Measurements from ENCODE around the gene CFAP73. TPM values are rescaled to one million over a fixed set of nuclear protein-coding genes. Genes with fewer than 3 reads are reported as not detected.

CFAP73 gene
- polyA plus RNA-seq, 4 donors = 0.19 to 0.44 TPM; not detected in 2

DNA sequence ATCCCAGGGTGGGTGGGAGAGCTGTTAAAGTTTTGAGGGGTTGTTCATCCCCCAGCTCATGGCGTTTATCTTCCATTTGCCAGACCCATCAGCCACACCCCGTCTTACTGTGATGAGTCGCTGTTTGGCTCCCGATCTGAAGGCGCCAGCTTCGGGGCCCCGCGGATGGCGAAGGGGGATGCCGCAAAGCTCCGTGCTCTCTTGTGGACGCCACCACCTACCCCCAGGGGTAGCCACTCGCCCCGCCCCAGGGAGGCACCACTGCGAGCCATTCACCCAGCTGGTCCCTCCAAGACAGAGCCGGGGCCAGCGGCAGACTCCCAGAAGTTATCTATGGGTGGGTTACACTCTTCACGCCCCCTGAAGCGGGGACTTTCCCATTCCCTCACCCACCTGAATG lies 41.7 kb downstream of the CFAP73 start:
- no peak for FAIRE-seq
- Histone ChIP-seq H3K27me3 (ENCODE audit: control insufficient read depth in 3 of 3, insufficient read depth in 3 of 3, low read length in 3 of 3) (no peaks in the 10 kb centered on the region), H3K4me3 (ENCODE audit: low read depth in 1 of 3, low read length in 3 of 3) (no peak overlapping the region), H3K27ac (ENCODE audit: low read depth in 1 of 3, low read length in 2 of 3) (no peak overlapping the region), H3K36me3 (ENCODE audit: control insufficient read depth in 3 of 3, insufficient read depth in 2 of 3, low read depth in 1 of 3, low read length in 3 of 3) (peaks cover 4 to 32% (median 10%) of the 10 kb centered on the region in 3 donors), H3K9me3 (ENCODE audit: control insufficient read depth in 2 of 2, insufficient read depth in 1 of 2, low read depth in 1 of 2, low read length in 1 of 2) (no peaks in the 10 kb centered on the region), H3K4me1 (ENCODE audit: control insufficient read depth in 3 of 3, insufficient read depth in 2 of 3, low read depth in 1 of 3, low read length in 2 of 3) (peaks cover 0 to 10% (median 0%) of the 10 kb centered on the region in 3 donors)
- no peak for DNase-seq
- 91 to 97% (median 92%) methylated on average over 19 of the region's 19 CpGs for WGBS, 3 donors

DNA sequence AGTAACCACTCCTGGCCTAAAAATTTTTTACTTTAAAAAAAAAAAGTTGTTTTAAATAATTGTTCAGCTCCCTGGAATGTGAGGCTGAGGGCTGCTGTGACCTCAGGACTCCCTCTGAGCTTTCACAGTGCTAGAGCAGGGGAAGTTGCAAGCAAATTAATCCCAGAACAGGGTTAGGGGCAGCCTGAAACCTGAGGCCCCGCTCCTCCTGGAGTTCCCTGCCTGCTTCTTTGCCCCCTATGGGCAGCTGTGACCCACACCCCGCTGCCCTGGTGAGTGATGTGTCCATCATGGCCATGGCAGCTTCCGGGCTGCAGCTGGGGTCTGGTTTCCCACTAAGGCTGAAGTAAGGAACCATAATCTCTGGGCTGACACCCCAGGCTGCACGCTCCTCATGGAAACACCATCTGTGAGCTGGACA lies 45.5 kb downstream of the CFAP73 start:
- H3K4me1 ChIP-seq (ENCODE audit: control insufficient read depth in 3 of 3, insufficient read depth in 2 of 3, low read depth in 1 of 3, low read length in 2 of 3) = no peaks in the 10 kb centered on the region

DNA sequence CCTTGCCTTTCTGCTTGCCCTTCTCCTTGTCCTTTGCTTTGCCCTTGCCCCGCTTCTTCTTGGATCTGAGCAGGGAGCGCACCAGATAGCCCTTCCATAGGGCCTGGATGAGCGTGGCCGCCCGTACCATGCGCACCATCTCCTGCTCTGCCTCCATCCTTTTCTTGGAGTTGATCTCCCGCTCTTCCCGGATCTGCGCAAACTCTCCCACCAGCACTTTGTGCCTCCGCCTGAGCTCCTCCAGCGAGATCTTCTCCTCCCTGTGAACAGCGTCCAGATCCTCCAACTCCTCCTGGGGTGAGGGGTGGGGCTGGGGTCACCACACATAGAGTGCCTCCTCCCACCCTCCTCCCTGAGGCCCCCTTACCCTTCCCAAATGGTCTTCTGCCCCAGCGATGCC lies 46.1 kb downstream of the CFAP73 start:
- Histone ChIP-seq H3K9me3 (ENCODE audit: control insufficient read depth in 2 of 2, insufficient read depth in 1 of 2, low read depth in 1 of 2, low read length in 1 of 2) (no peaks in the 10 kb centered on the region), H3K27me3 (ENCODE audit: control insufficient read depth in 3 of 3, insufficient read depth in 3 of 3, low read length in 3 of 3) (no peaks in the 10 kb centered on the region), H3K4me3 (ENCODE audit: low read depth in 1 of 3, low read length in 3 of 3) (no peak overlapping the region), H3K4me1 (ENCODE audit: control insufficient read depth in 3 of 3, insufficient read depth in 2 of 3, low read depth in 1 of 3, low read length in 2 of 3) (no peaks in the 10 kb centered on the region), H3K27ac (ENCODE audit: low read depth in 1 of 3, low read length in 2 of 3) (no peak overlapping the region), H3K36me3 (ENCODE audit: control insufficient read depth in 3 of 3, insufficient read depth in 2 of 3, low read depth in 1 of 3, low read length in 3 of 3) (peaks cover 0 to 22% (median 10%) of the 10 kb centered on the region in 3 donors)
- FAIRE-seq (no peak), DNase-seq (no peak)
- 94 to 96% (median 95%) methylated on average over 13 of the region's 13 CpGs for WGBS, 3 donors

More for the DNA sequence above, 45.5 kb downstream of the CFAP73 start:
- no peaks in the 10 kb centered on the region for H3K9me3 ChIP-seq (ENCODE audit: control insufficient read depth in 2 of 2, insufficient read depth in 1 of 2, low read depth in 1 of 2, low read length in 1 of 2)
- DNase-seq = no peak
- H3K27ac ChIP-seq (ENCODE audit: low read depth in 1 of 3, low read length in 2 of 3) = no peak overlapping the region
- WGBS, 3 donors = 81 to 95% (median 85%) methylated on average over 4 of the region's 4 CpGs
- FAIRE-seq = no peak
- H3K4me3 ChIP-seq (ENCODE audit: low read depth in 1 of 3, low read length in 3 of 3) = no peak overlapping the region
- peaks cover 2 to 23% (median 10%) of the 10 kb centered on the region in 3 donors for H3K36me3 ChIP-seq (ENCODE audit: control insufficient read depth in 3 of 3, insufficient read depth in 2 of 3, low read depth in 1 of 3, low read length in 3 of 3)
- H3K27me3 ChIP-seq (ENCODE audit: control insufficient read depth in 3 of 3, insufficient read depth in 3 of 3, low read length in 3 of 3) = no peaks in the 10 kb centered on the region

DNA sequence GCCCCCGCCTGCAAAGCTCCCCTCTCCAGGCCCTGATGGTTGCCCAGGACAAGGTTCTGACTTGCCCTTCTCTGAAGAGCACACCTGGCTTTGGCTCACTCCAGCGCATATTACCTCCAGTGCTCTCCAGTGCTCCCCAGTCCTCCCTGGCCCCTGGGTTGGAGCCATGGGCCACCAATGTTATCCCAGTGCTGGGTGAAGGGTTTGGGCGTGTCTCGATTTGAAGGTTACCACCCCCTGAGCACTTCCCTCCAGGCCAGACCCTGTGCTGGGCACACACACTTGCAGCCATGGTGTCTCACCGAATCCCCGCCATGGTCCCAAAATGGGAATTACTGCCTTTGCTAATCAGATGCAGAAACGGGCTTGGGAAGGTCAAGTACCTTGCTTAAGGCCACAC lies 47.1 kb downstream of the CFAP73 start:
- WGBS, 3 donors = 72 to 78% (median 78%) methylated on average over 7 of the region's 7 CpGs
- DNase-seq = no peak
- H3K9me3 ChIP-seq (ENCODE audit: control insufficient read depth in 2 of 2, insufficient read depth in 1 of 2, low read depth in 1 of 2, low read length in 1 of 2) = no peaks in the 10 kb centered on the region
- no peak overlapping the region for H3K27ac ChIP-seq (ENCODE audit: low read depth in 1 of 3, low read length in 2 of 3)
- H3K4me3 ChIP-seq (ENCODE audit: low read depth in 1 of 3, low read length in 3 of 3) = no peak overlapping the region
- no peaks in the 10 kb centered on the region for H3K4me1 ChIP-seq (ENCODE audit: control insufficient read depth in 3 of 3, insufficient read depth in 2 of 3, low read depth in 1 of 3, low read length in 2 of 3)
- H3K36me3 ChIP-seq (ENCODE audit: control insufficient read depth in 3 of 3, insufficient read depth in 2 of 3, low read depth in 1 of 3, low read length in 3 of 3) = peaks cover 0 to 13% (median 2%) of the 10 kb centered on the region in 3 donors
- no peak for FAIRE-seq
- no peaks in the 10 kb centered on the region for H3K27me3 ChIP-seq (ENCODE audit: control insufficient read depth in 3 of 3, insufficient read depth in 3 of 3, low read length in 3 of 3)

DNA sequence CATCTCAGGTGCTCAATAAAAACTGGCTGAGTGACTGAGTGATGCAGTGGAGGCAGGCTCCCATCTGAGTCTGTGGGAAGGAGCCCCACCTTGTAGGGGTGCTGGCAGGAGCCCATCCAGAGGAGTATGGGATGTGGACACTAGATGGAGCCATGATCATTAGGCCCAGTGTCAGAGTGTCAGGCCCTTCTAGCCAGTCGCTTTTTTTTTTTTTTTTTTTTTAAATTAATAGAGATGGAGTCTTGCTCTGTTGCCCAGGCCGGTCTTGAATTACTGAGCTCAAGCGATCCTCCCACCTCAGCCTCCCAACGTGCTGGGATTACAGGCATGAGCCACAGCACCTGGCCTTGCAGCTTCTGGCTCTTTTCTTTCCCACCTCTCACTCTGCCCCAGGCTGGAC lies 47.5 kb downstream of the CFAP73 start:
- peak; percentile 79 to 80 for DNase-seq
- Histone ChIP-seq H3K27me3 (ENCODE audit: control insufficient read depth in 3 of 3, insufficient read depth in 3 of 3, low read length in 3 of 3) (no peaks in the 10 kb centered on the region), H3K9me3 (ENCODE audit: control insufficient read depth in 2 of 2, insufficient read depth in 1 of 2, low read depth in 1 of 2, low read length in 1 of 2) (no peaks in the 10 kb centered on the region), H3K4me1 (ENCODE audit: control insufficient read depth in 3 of 3, insufficient read depth in 2 of 3, low read depth in 1 of 3, low read length in 2 of 3) (no peaks in the 10 kb centered on the region), H3K27ac (ENCODE audit: low read depth in 1 of 3, low read length in 2 of 3) (no peak overlapping the region), H3K36me3 (ENCODE audit: control insufficient read depth in 3 of 3, insufficient read depth in 2 of 3, low read depth in 1 of 3, low read length in 3 of 3) (peaks cover 0 to 9% (median 0%) of the 10 kb centered on the region in 3 donors), H3K4me3 (ENCODE audit: low read depth in 1 of 3, low read length in 3 of 3) (no peak overlapping the region)
- FAIRE-seq = no peak
- WGBS, 3 donors = 6 to 25% (median 7%) methylated on average over 3 to 4 of the region's 4 CpGs

DNA sequence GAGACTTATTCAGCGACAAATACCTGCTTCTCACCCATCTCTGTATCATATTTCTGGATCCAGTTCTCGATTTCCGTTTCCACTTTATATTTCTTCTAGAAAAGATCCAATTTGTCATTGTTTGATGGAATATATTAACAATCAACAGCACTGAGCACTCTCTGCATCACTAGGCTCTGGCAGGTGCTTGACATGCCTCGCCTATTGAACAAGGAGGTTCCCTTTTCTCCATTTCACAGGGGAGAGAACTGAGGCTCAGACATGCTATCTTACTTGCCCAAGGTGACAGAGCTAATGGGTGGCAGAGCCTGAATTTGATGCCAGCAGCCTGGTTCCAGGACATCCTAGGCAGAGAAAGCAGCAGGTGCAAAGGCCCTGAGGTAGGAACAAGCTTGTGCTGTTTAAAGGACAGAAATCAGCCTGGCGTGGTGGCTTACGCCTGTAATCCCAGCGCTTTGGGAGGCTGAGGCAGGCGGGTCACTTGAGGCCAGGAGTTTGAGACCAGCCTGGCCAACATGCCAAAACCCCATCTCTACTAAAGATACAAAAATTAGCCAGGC lies 48.1 kb downstream of the CFAP73 start:
- Histone ChIP-seq H3K4me1 (ENCODE audit: control insufficient read depth in 3 of 3, insufficient read depth in 2 of 3, low read depth in 1 of 3, low read length in 2 of 3) (no peaks in the 10 kb centered on the region), H3K36me3 (ENCODE audit: control insufficient read depth in 3 of 3, insufficient read depth in 2 of 3, low read depth in 1 of 3, low read length in 3 of 3) (peaks cover 0 to 3% (median 0%) of the 10 kb centered on the region in 3 donors), H3K4me3 (ENCODE audit: low read depth in 1 of 3, low read length in 3 of 3) (no peak overlapping the region), H3K27ac (ENCODE audit: low read depth in 1 of 3, low read length in 2 of 3) (no peak overlapping the region), H3K9me3 (ENCODE audit: control insufficient read depth in 2 of 2, insufficient read depth in 1 of 2, low read depth in 1 of 2, low read length in 1 of 2) (no peaks in the 10 kb centered on the region), H3K27me3 (ENCODE audit: control insufficient read depth in 3 of 3, insufficient read depth in 3 of 3, low read length in 3 of 3) (no peaks in the 10 kb centered on the region)
- FAIRE-seq (no peak), DNase-seq (no peak)
- WGBS, 3 donors = 92 to 96% (median 96%) methylated on average over 8 of the region's 8 CpGs

DNA sequence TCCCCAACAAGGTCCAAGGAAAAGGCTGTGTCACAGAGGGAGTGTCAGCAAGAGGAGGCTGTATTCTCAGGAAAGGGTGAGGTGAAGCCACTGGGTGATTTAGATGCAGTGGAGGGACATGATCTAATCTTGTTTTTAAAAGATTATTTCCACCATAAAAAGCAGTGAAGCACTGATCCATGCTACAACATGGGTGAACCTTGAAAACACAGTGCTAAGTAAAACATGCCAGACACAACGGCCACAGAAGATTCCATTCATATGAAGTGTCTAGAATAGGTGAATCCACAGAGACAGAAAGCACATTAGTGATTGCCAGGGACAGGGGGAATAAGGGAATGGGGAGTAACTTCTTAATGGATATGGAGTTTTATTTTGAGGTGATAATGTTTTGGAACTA lies 48.8 kb downstream of the CFAP73 start:
- Histone ChIP-seq H3K4me1 (ENCODE audit: control insufficient read depth in 3 of 3, insufficient read depth in 2 of 3, low read depth in 1 of 3, low read length in 2 of 3) (no peaks in the 10 kb centered on the region), H3K36me3 (ENCODE audit: control insufficient read depth in 3 of 3, insufficient read depth in 2 of 3, low read depth in 1 of 3, low read length in 3 of 3) (no peaks in the 10 kb centered on the region), H3K27me3 (ENCODE audit: control insufficient read depth in 3 of 3, insufficient read depth in 3 of 3, low read length in 3 of 3) (no peaks in the 10 kb centered on the region), H3K27ac (ENCODE audit: low read depth in 1 of 3, low read length in 2 of 3) (no peak overlapping the region), H3K9me3 (ENCODE audit: control insufficient read depth in 2 of 2, insufficient read depth in 1 of 2, low read depth in 1 of 2, low read length in 1 of 2) (no peaks in the 10 kb centered on the region), H3K4me3 (ENCODE audit: low read depth in 1 of 3, low read length in 3 of 3) (no peak overlapping the region)
- DNase-seq (no peak), FAIRE-seq (no peak)
- WGBS, 3 donors = 60 to 78% (median 69%) methylated on average over 1 of the region's 1 CpG

DNA sequence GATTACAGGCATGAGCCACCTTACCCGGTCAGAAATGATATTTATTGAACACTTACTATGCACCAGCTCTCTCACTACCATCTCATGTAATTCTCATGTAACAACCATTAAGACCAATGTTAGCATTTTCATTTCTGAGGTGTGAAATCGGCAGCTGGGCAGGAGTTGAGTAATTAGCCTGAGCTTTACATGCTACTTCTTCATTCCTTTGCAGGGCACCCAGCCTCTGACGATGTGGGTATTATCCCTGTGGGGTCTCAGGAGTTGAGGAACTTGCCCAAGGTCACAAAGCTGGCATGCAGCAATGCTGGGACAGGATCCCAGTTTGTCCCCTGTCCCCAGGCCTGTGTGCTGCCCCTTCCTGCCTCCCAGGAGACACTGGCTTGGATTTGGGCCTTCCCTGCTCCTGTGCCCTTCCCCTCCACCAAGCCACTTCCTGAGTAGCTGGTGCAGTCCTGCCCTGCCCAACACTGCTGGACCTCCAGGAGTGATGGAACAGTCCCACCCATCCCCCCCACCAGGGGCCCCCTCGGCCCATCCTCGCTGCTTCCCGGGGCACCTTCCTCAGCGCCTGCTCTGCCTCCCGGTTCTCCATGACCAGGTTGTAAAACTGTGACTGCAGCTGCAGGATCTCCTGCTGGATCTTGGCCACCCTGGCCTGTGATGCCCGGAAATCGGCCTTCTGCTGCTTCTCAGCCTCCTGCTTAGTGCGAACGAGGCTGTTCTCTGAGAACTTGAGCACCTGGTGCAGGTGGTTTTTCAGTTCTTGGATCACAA lies 50.7 kb downstream of the CFAP73 start:
- whole genome bisulfite sequencing, 3 donors = 77 to 88% (median 88%) methylated on average over 12 of the region's 12 CpGs
- no peaks in the 10 kb centered on the region for H3K4me1 ChIP-seq (ENCODE audit: control insufficient read depth in 3 of 3, insufficient read depth in 2 of 3, low read depth in 1 of 3, low read length in 2 of 3)
- H3K27me3 ChIP-seq (ENCODE audit: control insufficient read depth in 3 of 3, insufficient read depth in 3 of 3, low read length in 3 of 3) = no peaks in the 10 kb centered on the region
- no peak for FAIRE-seq
- DNase-seq = no peak
- H3K9me3 ChIP-seq (ENCODE audit: control insufficient read depth in 2 of 2, insufficient read depth in 1 of 2, low read depth in 1 of 2, low read length in 1 of 2) = no peaks in the 10 kb centered on the region
- no peak overlapping the region for H3K4me3 ChIP-seq (ENCODE audit: low read depth in 1 of 3, low read length in 3 of 3)
- H3K27ac ChIP-seq (ENCODE audit: low read depth in 1 of 3, low read length in 2 of 3) = no peak overlapping the region
- H3K36me3 ChIP-seq (ENCODE audit: control insufficient read depth in 3 of 3, insufficient read depth in 2 of 3, low read depth in 1 of 3, low read length in 3 of 3) = no peaks in the 10 kb centered on the region

All from small intestine (tissue), 7 donors.